Liver (tissue), 3 donors: ENCODE measurements around the gene LHX3.

ENCODE experiments used
- CTCF ChIP-seq: fragments of 150-350 bp; IDR thresholded peaks from 2 replicates; pipeline ENCODE4 v1.5.1; 2017; ENCODE audit warnings: improper control_type of control experiment, low read depth, low read length; ENCODE audit not compliant: missing input control
- RXRA ChIP-seq, 2 donors: IDR thresholded peaks; 2 replicates each; pipeline ENCODE4 v1.6.1; 2017 to 2018; ENCODE audit warnings: antibody characterized with exemption in 2 of 2, mild to moderate bottlenecking in 1 of 2
- YY1 ChIP-seq: IDR thresholded peaks from 2 replicates; pipeline ENCODE4 v1.6.1; 2016; ENCODE audit warnings: antibody characterized with exemption, mild to moderate bottlenecking
- donor health status: healthy.
- donor health status: healthy.

DNA sequence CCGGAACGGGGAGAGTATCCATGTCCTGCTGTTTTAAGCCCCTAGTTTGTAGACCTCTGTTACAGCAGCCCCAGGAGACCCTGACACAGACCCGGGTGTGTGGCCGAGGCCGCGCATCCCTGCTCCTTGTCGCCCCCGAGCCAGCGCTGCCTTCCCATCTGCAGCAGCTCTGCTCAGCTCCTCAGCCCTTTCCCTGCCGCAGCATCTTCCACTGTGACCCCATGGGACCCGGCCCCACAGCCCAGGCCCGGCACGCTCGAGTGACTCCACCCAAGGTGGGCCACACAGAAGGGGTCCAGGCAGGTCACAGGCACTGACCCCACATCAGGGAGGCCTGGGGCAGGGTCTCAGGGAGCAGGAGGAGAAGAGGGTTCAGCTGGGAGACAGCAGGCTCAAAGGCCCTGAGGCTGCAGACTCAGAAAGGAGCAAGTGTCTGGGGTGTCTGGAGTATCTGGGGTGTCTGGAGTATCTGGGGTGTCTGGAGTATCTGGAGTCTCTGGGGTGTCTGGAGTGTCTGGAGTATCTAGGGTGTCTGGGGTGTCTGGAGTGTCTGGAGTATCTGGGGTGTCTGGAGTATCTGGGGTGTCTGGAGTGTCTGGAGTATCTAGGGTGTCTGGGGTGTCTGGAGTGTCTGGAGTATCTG, 31.2 kb downstream of the LHX3 start:
- TF ChIP-seq CTCF (no peak), RXRA (IDR thresholded peaks at IDR 0.05) (no peak), YY1 (no peak)
